GM18868 (cell line): Measurements from ENCODE around the gene NCOR1.
A peak's percentile ranks its signal among the peaks of the same experiment; 100 is the strongest.
"Not testable (repeated sequence)": the region's sequence is repeated elsewhere in the genome, so short reads cannot be mapped to it uniquely, and the experiment has no call there.

Experiments
- ATAC-seq: cut with Tn5 transposase; IDR thresholded peaks from one replicate; pipeline ENCODE4 v1.9.1; 2021; ENCODE audit warnings: mild to moderate bottlenecking, moderate library complexity; ENCODE audit not compliant: unreplicated experiment

NCOR1 gene

GRCh38 chr17:16215965-16216316, 607 bp upstream of the NCOR1 start:
- peak; percentile 11 for ATAC-seq

DNA sequence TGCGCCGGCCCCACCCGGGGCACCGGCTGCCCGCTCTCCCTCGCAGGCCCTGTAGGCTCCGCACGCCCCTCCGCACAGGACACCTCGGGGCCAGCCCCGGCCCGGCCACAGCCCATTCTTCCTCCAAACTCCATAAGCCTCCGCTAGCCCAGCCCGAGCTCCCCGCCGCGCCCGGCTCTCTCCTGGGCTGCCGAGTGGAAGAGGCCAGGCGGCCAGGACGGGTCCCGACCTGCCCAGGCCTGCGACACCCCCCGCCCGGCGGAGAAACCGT, 397 bp downstream of the NCOR1 start:
- peak; percentile 34 for ATAC-seq

- ATAC-seq: no peak
These were observed 938 bp downstream of the NCOR1 start for GRCh38 chr17:16214190-16215001.

DNA sequence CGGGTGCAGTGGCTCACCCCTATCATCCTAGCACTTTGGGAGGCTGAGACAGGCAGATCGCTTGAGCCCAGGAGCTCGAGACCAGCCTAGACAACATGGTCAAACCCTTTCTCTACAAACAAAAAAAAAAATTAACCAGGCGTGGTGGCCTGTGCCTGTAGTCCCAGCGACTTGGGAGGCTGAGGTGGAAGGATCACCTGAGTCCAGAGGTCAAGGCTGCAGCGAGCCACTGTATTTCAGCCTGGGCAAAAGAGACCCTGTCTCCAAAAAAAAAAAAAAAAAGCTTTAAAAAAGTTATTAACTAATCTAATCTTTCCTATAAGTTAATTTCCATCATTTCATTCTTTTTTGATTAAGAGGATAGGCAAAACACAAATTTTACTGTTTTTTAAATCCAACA, 2.5 kb downstream of the NCOR1 start:
- ATAC-seq: no peak

DNA sequence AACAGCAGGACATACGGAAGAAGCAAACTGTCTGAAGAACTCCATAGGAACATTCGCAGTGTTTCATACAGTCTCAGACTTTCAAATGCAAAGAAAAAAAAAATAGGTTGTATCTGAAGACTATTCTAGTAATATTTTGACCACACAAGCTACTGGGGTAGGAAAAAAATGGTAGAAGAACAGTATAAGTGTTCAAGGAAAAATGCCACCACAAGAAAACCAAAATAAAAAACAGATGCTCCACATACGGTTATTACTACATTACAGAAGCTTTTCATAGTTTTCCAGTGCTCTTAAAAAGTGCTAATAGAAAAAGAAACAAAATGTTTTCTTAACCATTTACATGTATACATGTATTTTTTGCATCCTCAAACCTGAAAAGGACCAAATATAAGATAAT, 3.7 kb downstream of the NCOR1 start:
- no peak for ATAC-seq

- not testable (repeated sequence) for ATAC-seq
These were observed 10.6 kb downstream of the NCOR1 start for GRCh38 chr17:16204763-16205162.

DNA sequence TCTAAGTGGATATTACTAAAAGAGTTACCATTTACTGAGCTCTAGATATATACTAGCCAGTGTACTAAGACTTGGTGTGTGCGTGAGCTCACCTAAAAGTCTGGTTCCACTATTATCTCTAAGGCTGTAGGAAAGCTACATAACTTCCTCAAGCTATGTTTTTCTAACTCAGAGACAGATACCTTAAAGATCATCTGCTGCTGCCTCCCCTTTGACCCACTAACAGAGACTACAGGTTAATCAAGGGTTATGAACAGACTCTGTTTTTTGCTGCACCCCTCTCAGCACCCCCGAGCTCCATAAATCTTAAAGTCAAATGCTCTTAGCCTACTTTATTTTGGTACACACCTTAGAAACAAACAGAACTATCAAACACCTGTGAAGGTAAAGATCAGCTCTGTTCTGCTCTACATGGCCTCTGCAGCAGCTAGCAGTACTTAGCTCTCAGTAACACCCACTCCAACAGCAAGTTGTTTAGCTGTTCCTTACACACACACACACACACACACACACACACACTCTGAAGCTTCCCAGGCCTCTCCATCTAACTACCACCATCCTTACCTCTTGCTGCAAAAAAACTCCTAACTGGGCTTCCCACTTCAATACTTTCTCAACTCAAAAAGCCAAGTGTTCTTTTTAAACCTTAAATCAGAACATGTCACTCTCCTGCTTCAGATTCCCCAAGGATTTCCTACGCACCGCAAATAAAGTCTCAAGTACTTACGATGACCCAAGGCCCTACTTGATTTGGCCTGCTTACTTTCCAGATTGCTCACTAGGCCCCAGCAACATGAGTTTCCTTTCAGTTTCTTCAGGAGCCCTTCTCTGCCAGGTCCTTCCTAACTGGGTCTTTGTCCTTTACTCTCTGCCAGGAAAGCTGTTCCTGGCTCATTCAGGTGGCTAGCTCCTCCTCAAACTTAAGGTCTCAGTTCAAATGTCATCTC, 12.5 kb downstream of the NCOR1 start:
- not testable (repeated sequence) for ATAC-seq

DNA sequence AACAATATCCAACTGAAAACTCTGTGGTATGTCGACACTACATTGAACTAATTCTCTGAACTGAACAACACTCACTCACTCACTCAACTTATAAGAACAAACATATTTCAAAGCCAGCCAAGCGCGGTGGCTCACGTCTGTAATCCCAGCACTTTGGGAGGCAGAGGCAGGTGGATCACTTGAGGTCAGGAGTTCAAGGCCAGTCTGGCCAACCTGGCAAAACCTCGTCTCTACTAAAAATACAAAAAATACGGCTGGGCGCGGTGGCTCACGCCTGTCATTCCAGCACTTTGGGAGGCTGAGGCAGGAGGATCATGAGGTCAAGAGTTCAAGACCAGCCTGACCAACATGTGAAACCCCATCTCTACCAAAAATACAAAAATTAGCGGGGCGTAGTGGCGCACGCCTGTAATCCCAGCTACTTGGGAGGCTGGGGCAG, 13.6 kb downstream of the NCOR1 start:
- not testable (repeated sequence) for ATAC-seq

GRCh38 chr17:16199093-16199492, 16.2 kb downstream of the NCOR1 start:
- no peak for ATAC-seq

DNA sequence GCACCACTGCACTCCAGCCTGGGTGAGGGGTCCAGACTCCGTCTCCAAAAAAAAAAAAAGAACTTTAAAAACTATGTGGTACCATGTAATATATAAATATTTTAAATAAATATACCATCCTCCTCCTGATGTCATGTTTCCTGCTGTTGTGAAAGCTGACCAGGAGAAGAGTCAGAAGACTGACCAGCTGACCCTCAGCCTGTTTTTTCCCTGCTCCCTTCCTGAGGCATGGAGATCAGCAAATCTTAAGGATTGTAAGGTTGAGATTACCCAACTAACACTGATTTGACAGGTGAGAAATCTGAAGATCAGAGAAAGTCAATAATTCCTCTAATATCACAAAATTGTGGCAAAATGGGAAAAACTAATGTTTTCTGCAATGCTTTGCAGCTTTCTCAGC, 18.1 kb downstream of the NCOR1 start:
- ATAC-seq: no peak

- ATAC-seq: not testable (repeated sequence)
These were observed 21.0 kb downstream of the NCOR1 start for GRCh38 chr17:16194307-16194835.

DNA sequence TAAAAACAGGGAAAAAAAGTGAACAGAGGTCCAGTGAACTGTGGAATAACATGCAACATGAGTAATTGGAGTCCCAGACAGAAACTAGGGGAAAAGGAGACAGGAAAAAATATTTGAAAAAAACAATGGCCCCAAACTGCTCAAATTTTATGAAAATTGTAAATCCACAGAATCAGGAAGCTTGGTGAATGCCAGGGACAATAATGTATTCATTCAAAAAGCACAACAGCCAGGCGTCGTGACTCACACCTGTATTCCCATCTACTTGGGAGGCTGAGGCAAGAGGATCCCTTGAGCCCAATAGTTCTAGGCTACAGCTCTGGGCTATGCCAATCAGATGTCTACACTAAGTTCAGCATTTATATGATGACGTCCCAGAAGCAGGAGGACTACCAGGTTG, 23.7 kb downstream of the NCOR1 start:
- no peak for ATAC-seq

GRCh38 chr17:16190703-16191360, 24.5 kb downstream of the NCOR1 start:
- ATAC-seq: no peak

GRCh38 chr17:16189791-16190348, 25.5 kb downstream of the NCOR1 start:
- no peak for ATAC-seq

GRCh38 chr17:16187642-16188041, 27.7 kb downstream of the NCOR1 start:
- ATAC-seq: no peak

DNA sequence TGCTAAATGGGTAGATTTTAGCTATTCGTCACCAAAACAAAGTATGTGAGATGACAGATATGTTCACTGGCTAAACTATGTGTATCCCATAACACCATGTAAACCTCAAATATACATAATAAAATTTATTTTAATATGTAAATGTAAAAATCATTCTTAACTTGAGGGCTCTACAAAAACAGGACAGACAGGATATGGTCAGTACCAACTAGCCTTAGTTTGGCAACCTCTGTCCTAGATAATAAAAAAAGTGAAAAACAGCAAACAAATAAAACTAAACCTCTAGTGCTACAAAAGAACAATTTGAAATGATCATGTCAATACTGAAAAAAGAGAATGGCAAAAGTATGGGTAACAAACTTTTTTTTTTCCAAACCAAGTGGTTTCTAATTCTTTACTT, 33.8 kb downstream of the NCOR1 start:
- no peak for ATAC-seq

DNA sequence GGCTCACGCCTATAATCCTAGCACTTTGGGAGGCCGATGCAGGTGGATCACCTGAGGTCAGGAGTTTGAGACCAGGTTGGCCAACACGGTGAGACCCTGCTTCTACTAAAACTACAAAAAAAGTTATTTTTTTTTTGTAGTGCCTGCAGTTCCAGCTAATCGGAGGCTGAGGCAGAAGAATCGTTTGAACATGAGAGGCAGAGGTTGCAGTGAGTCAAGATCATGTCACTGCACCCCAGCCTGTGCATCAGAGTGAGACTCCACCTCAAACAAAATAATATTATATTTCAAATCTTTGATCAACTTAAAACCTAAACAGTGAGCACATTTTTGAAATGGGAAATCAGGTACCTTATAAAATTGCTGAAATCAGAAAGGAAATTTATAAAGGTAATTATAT, 36.5 kb downstream of the NCOR1 start:
- no peak for ATAC-seq

- ATAC-seq: no peak
These were observed 43.7 kb downstream of the NCOR1 start for GRCh38 chr17:16171613-16172012.

DNA sequence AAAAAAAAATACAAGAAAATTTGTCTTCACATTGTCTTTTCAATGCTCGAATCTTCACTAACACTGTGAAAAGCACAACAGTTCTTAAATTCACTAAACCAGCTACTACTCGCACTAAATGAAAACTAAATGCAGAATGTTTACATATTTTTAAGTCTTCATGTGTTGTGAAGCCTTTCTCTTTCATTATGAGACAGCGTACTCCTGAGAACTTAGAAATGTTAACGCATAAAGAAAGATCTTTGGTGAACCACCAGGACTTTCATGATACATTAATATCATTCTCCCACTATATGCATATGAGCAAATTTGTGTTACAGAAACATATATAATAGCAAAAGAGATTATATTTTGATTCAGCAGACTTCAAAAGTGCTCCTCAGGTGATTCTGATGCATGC, 48.6 kb downstream of the NCOR1 start:
- not testable (repeated sequence) for ATAC-seq

DNA sequence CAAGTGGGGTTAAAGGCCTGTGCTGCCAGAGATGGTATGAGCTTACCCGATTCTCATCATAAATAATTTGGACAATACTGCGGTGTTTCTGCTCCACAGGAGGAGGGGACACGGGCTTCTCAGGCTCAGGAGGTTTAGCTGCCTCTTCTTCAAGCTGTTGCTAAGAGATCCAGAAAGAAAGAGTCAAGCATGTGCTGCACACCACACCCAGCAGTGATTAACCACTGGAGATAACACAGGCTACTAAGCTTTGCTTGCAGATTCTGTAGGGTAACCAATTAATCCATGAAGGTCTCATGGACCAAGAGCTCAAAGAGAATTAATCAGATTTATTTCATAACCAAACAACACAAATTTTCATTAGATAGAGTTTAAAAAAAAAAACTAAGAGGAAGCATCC, 56.6 kb downstream of the NCOR1 start:
- ATAC-seq: no peak

GRCh38 chr17:16155536-16155935, 59.8 kb downstream of the NCOR1 start:
- ATAC-seq: no peak
